ENCODE data around the gene WDR81.
A peak's percentile ranks its signal among the peaks of the same experiment; 100 is the strongest.

DNA sequence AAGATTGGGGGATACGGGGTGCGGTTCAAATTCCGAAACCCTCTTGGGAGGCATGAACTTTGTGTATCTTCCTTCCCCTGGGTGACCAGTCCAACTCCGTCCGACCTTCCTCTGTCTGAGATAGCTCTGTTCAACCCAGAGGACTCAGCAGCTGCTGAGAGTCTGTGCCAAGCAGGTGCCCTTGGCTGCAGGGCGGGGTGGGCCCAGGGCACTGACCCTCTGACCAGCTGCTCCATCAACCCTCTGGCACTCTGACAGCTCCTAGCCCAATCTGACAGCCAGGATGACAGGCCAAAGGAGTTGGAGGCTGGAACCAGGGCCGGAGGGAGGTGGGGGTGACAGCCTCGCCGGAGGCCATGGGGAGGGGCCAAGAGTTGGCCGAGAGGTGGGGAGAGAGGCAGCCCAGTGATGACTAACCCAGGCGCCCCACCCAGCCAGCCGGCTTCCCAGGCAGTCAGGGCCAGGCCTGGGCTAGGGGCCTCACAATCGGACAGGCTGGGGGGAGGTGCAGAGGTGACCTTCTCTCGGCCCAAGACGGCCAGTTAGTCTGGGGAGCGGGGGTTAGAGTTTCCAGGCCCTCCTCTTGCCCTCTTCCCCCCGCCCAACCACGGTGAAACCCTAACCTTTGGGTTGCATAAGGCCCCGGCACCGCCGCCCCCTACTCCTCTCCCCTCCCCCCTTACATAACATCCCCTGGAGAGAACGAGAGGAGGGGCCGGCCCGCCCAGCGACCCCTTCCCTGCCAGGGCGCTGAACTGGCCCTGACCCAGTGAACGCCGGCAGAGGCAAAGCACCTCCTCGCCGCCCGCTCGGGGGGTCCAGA is 9.3 kb upstream of the WDR81 start:
- TF ChIP-seq, protein P1, sequence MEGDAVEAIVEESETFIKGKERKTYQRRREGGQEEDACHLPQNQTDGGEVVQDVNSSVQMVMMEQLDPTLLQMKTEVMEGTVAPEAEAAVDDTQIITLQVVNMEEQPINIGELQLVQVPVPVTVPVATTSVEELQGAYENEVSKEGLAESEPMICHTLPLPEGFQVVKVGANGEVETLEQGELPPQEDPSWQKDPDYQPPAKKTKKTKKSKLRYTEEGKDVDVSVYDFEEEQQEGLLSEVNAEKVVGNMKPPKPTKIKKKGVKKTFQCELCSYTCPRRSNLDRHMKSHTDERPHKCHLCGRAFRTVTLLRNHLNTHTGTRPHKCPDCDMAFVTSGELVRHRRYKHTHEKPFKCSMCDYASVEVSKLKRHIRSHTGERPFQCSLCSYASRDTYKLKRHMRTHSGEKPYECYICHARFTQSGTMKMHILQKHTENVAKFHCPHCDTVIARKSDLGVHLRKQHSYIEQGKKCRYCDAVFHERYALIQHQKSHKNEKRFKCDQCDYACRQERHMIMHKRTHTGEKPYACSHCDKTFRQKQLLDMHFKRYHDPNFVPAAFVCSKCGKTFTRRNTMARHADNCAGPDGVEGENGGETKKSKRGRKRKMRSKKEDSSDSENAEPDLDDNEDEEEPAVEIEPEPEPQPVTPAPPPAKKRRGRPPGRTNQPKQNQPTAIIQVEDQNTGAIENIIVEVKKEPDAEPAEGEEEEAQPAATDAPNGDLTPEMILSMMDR (IDR thresholded peaks at IDR 0.05), result peak in 1 of 4 experiments; percentile 4
- peak; percentile 79 for TF ChIP-seq POLR2A (IDR thresholded peaks at IDR 0.05)
- no peak for TF ChIP-seq POLR2AphosphoS5 (IDR thresholded peaks at IDR 0.05)
